ENCODE results near the gene GP9. TPM values are rescaled to one million over a fixed set of nuclear protein-coding genes. Genes with fewer than 3 reads are reported as not detected.

GP9 gene
- total RNA-seq, 3 donors from 2014 or later (not counting 1 experiment from before 2014, with no cell fraction given) = 0.86 to 8.6 (median 3.8) TPM

DNA sequence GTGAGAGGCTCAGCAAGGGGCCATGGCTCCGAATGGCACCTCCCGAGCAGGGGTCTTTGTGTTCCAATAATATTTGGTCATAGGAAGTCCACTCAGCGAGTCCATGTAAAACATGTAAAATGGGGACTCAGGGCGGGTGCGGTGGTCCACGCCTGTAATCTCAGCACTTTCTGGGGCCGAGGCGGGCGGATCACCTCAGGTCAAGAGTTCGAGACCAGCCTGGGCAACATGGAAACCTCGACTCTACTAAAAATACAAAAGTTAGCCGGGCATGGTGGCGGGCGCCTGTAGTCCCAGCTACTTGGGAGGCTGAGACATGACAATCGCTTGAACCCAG, 33.1 kb upstream of the GP9 start:
- H3K4me1 ChIP-seq (ENCODE audit: control insufficient read depth, insufficient read depth, low read length) = peaks cover 26% of the 10 kb centered on the region
- no peaks in the 10 kb centered on the region for H3K36me3 ChIP-seq (ENCODE audit: control insufficient read depth, insufficient read depth, low read length)
- H3K4me1 Mint-ChIP-seq = peaks cover 19 to 30% of the 10 kb centered on the region in 2 donors
- H3K27ac ChIP-seq (ENCODE audit: low read length) = peak overlapping the region; percentile 71
- H3K9me3 Mint-ChIP-seq = no peaks in the 10 kb centered on the region
- peak overlapping the region in 1 of 2 donors; percentile 100 for H3K27ac Mint-ChIP-seq
- 82% methylated on average over 15 of the region's 15 CpGs for WGBS (ENCODE audit: insufficient coverage)
- DNase-seq (no peak), ATAC-seq (no peak)
- intact Hi-C loops (cut with micrococcal nuclease) = loop anchor here (1.0 to 5.0 kb wide), 3 partner anchors 40 to 220 kb away; partner anchors contain the start of gene COPG1
- peak overlapping the region; percentile 52 for H3K4me3 ChIP-seq (ENCODE audit: low read length)
- no peak overlapping the region for H3K4me3 Mint-ChIP-seq
- TF ChIP-seq, protein P1, sequence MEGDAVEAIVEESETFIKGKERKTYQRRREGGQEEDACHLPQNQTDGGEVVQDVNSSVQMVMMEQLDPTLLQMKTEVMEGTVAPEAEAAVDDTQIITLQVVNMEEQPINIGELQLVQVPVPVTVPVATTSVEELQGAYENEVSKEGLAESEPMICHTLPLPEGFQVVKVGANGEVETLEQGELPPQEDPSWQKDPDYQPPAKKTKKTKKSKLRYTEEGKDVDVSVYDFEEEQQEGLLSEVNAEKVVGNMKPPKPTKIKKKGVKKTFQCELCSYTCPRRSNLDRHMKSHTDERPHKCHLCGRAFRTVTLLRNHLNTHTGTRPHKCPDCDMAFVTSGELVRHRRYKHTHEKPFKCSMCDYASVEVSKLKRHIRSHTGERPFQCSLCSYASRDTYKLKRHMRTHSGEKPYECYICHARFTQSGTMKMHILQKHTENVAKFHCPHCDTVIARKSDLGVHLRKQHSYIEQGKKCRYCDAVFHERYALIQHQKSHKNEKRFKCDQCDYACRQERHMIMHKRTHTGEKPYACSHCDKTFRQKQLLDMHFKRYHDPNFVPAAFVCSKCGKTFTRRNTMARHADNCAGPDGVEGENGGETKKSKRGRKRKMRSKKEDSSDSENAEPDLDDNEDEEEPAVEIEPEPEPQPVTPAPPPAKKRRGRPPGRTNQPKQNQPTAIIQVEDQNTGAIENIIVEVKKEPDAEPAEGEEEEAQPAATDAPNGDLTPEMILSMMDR (IDR thresholded peaks at IDR 0.05) = no peak
- no peaks in the 10 kb centered on the region for H3K27me3 ChIP-seq (ENCODE audit: control insufficient read depth, insufficient read depth, low read length)
- H3K36me3 Mint-ChIP-seq = no peaks in the 10 kb centered on the region
- H3K27me3 Mint-ChIP-seq (ENCODE audit: low read depth in 2 of 2) = no peaks in the 10 kb centered on the region
- H3K9me3 ChIP-seq (ENCODE audit: control insufficient read depth, insufficient read depth, low read length) = no peaks in the 10 kb centered on the region

DNA sequence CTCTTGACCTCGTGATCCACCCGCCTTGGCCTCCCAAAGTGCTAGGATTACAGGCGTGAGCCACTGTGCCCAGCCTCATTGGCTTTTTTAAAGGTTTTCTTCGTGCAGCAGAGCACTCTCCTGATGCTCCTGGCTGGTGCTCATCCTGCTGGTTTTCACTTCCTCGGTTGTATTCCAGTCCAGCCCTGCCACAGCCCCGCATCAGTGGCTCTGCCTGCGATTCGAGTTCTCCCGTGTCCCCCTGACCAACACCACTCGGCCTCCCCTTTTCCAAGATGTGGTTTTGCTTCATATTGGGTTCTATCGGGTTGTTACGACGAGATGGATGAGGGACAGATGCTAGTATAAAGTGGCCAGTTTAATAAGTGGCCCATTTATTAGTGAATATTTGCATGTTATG, 31.7 kb upstream of the GP9 start:
- intact Hi-C loops (cut with micrococcal nuclease) = loop anchor here (5.0 kb wide), 2 partner anchors 38 to 218 kb away; partner anchors contain the start of gene COPG1
- Mint-ChIP-seq H3K27me3 (ENCODE audit: low read depth in 2 of 2) (no peaks in the 10 kb centered on the region), H3K9me3 (no peaks in the 10 kb centered on the region), H3K36me3 (no peaks in the 10 kb centered on the region), H3K4me3 (peak overlapping the region; percentile 35), H3K27ac (no peak overlapping the region), H3K4me1 (peaks cover 14 to 26% of the 10 kb centered on the region in 2 donors)
- TF ChIP-seq, protein P1 (IDR thresholded peaks at IDR 0.05) = no peak
- WGBS (ENCODE audit: insufficient coverage) = 88% methylated on average over 11 of the region's 13 CpGs
- H3K27me3 ChIP-seq (ENCODE audit: control insufficient read depth, insufficient read depth, low read length) = no peaks in the 10 kb centered on the region
- no peaks in the 10 kb centered on the region for H3K36me3 ChIP-seq (ENCODE audit: control insufficient read depth, insufficient read depth, low read length)
- no peak overlapping the region for H3K4me3 ChIP-seq (ENCODE audit: low read length)
- H3K4me1 ChIP-seq (ENCODE audit: control insufficient read depth, insufficient read depth, low read length) = peaks cover 19% of the 10 kb centered on the region
- DNase-seq = no peak
- no peak for ATAC-seq
- H3K9me3 ChIP-seq (ENCODE audit: control insufficient read depth, insufficient read depth, low read length) = no peaks in the 10 kb centered on the region
- H3K27ac ChIP-seq (ENCODE audit: low read length) = no peak overlapping the region

DNA sequence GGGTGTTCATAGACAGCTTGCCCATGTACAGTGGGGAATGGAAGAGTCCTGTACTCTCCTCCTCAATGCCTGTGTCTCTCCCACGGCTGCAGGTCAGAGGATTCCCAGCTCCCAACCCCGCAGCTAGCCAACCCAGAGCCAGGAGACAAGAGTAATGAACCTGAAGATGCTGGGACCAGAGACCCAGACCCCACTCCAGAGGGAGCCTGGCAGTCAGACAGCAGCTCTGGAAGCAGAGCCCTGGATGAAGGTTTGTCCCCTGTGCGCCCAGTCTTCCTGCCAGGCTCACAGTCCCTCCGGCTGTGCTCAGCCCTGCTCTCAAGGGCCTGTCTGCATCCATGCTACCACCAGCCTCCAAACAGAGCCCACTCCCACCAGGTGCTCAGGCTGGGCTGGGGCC, 30.0 kb upstream of the GP9 start:
- H3K36me3 Mint-ChIP-seq = no peaks in the 10 kb centered on the region
- H3K4me1 ChIP-seq (ENCODE audit: control insufficient read depth, insufficient read depth, low read length) = peaks cover 19% of the 10 kb centered on the region
- 96% methylated on average over 4 of the region's 4 CpGs for WGBS (ENCODE audit: insufficient coverage)
- H3K27ac ChIP-seq (ENCODE audit: low read length) = no peak overlapping the region
- H3K9me3 Mint-ChIP-seq = no peaks in the 10 kb centered on the region
- no peaks in the 10 kb centered on the region for H3K27me3 ChIP-seq (ENCODE audit: control insufficient read depth, insufficient read depth, low read length)
- H3K27me3 Mint-ChIP-seq (ENCODE audit: low read depth in 2 of 2) = no peaks in the 10 kb centered on the region
- ATAC-seq (no peak), DNase-seq (no peak)
- H3K9me3 ChIP-seq (ENCODE audit: control insufficient read depth, insufficient read depth, low read length) = no peaks in the 10 kb centered on the region
- TF ChIP-seq, protein P1 (IDR thresholded peaks at IDR 0.05) = no peak
- H3K4me1 Mint-ChIP-seq = peaks cover 13 to 15% of the 10 kb centered on the region in 2 donors
- no peak overlapping the region for H3K4me3 ChIP-seq (ENCODE audit: low read length)
- no peak overlapping the region for H3K27ac Mint-ChIP-seq
- H3K4me3 Mint-ChIP-seq = no peak overlapping the region
- no peaks in the 10 kb centered on the region for H3K36me3 ChIP-seq (ENCODE audit: control insufficient read depth, insufficient read depth, low read length)
- intact Hi-C loops (cut with micrococcal nuclease) = no loop called here
